ENCODE measurements around the gene CAPNS1.

CAPNS1 gene

DNA sequence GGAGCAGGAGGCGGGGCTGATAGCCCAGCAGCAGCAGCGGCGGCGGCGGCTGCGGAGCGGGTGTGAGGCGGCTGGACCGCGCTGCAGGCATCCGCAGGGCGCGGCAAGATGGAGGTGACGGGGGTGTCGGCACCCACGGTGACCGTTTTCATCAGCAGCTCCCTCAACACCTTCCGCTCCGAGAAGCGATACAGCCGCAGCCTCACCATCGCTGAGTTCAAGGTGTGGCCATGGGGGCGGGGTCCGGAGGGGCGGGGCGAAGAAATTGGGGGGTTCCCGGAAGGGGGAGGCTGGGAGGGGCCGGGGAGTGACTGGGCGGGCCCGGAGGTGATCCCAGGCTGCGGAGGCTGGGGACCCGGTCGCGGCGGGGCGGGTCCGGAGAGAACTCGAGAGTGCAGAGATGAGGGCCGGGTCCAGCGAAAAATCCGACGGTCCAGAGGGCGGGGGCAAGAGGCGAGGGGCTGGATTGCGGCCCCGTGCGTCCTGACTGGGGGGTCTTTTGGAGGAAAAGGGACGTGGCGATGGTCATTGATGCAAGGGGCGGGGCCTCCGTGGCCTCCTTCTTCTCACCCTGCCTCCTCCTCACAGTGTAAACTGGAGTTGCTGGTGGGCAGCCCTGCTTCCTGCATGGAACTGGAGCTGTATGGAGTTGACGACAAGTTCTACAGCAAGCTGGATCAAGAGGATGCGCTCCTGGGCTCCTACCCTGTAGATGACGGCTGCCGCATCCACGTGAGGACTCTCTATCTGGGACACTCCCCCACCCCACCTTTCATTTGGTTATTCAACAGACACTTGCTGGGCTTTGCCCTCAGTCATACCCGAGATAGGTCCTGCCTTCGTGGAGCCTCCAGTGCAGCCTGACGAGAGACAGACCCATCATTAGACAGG is 24.2 kb upstream of the CAPNS1 start, which contains the start of gene TBCB:
TSS of gene TBCB (plus strand) at position 16 of the 891 bp plus-strand sequence. CDS start at position 109, 93 bp downstream.
- peak within 1 kb of the TSS; percentile 93 for H3K4me2 ChIP-seq (ENCODE audit: low read length)
- H3K14ac ChIP-seq (ENCODE audit: low read length): peak within 1 kb of the TSS; percentile 70
- peak within 1 kb of the TSS; percentile 40 for H2BK120ac ChIP-seq (ENCODE audit: insufficient read depth, low read length, poor library complexity)
- peaks cover 13% of the 10 kb centered on the region for H3K79me1 ChIP-seq (ENCODE audit: low read length)
- peaks cover 12% of the 10 kb centered on the region for H3K79me2 ChIP-seq (ENCODE audit: control insufficient read depth, insufficient read depth, low read length, poor library complexity)
- H3K18ac ChIP-seq (ENCODE audit: low read length): peak within 1 kb of the TSS; percentile 67
- H2BK5ac ChIP-seq (ENCODE audit: low read depth, low read length, poor library complexity): no peak within 1 kb of the TSS
- H3K23ac ChIP-seq (ENCODE audit: low read length): no peak within 1 kb of the TSS
- no peaks in the 10 kb centered on the region for H3K27me3 ChIP-seq (ENCODE audit: insufficient read depth, low read length)
- no CpG with 5 or more reads among the region's 59 CpGs for WGBS (ENCODE audit: extremely low coverage, insufficient coverage, insufficient read length)
- H3K27ac ChIP-seq (ENCODE audit: low read depth, low read length): peak within 1 kb of the TSS; percentile 79
- no peak for DNase-seq
- H3K9ac ChIP-seq (ENCODE audit: low read length): peak within 1 kb of the TSS; percentile 76
- H2BK12ac ChIP-seq (ENCODE audit: low read length): no peak within 1 kb of the TSS
- peak within 1 kb of the TSS; percentile 91 for H4K8ac ChIP-seq (ENCODE audit: low read depth, low read length)
- peak within 1 kb of the TSS; percentile 71 for H2AK5ac ChIP-seq (ENCODE audit: low read length)
- no peaks in the 10 kb centered on the region for H3K9me3 ChIP-seq (ENCODE audit: insufficient read depth, low read depth, low read length)
- peak within 1 kb of the TSS; percentile 60 for H3K4ac ChIP-seq (ENCODE audit: low read depth, low read length)
- H2AFZ ChIP-seq (ENCODE audit: insufficient read depth, low read length, poor library complexity): peak within 1 kb of the TSS; percentile 90
- H3K36me3 ChIP-seq (ENCODE audit: control insufficient read depth in 1 of 2, insufficient read depth in 2 of 2, low read length in 2 of 2): peaks cover 33 to 44% of the 10 kb centered on the region in 2 experiments
- peaks cover 14 to 16% of the 10 kb centered on the region in 2 experiments for H3K4me1 ChIP-seq (ENCODE audit: control insufficient read depth in 1 of 2, insufficient read depth in 2 of 2, low read length in 2 of 2)
- peak within 1 kb of the TSS; percentile 70 for H4K12ac ChIP-seq (ENCODE audit: low read depth, low read length)
- peak within 1 kb of the TSS; percentile 93 for H3K4me3 ChIP-seq (ENCODE audit: low read depth, low read length)
- H4K91ac ChIP-seq (ENCODE audit: low read depth, low read length): peak within 1 kb of the TSS; percentile 70

DNA sequence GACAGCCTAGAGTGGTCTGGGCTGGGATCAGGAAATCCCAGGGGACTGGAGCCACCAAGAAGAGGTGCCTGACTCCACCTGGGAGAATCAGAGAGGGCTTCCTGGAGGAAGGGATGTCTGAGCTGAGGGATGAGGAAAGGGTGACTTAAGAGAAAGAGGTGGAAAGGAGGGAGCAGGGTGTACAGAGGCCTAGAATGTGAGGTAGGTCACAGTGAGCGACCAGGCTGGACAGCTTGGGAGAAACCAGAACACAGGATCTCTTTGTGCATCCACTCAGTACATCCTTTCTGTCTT is 23.6 kb upstream of the CAPNS1 start:
- H3K4me1 ChIP-seq (ENCODE audit: control insufficient read depth in 1 of 2, insufficient read depth in 2 of 2, low read length in 2 of 2): peaks cover 14 to 16% of the 10 kb centered on the region in 2 experiments
- H3K23ac ChIP-seq (ENCODE audit: low read length): no peak overlapping the region
- H3K9me3 ChIP-seq (ENCODE audit: insufficient read depth, low read depth, low read length): no peaks in the 10 kb centered on the region
- H3K4ac ChIP-seq (ENCODE audit: low read depth, low read length): peak overlapping the region; percentile 60
- no peak overlapping the region for H2BK120ac ChIP-seq (ENCODE audit: insufficient read depth, low read length, poor library complexity)
- peak overlapping the region; percentile 4 for H3K9ac ChIP-seq (ENCODE audit: low read length)
- peak overlapping the region; percentile 90 for H4K8ac ChIP-seq (ENCODE audit: low read depth, low read length)
- H4K91ac ChIP-seq (ENCODE audit: low read depth, low read length): peak overlapping the region; percentile 70
- peak overlapping the region; percentile 70 for H4K12ac ChIP-seq (ENCODE audit: low read depth, low read length)
- peaks cover 12% of the 10 kb centered on the region for H3K79me2 ChIP-seq (ENCODE audit: control insufficient read depth, insufficient read depth, low read length, poor library complexity)
- H3K4me2 ChIP-seq (ENCODE audit: low read length): peak overlapping the region; percentile 63
- H3K27ac ChIP-seq (ENCODE audit: low read depth, low read length): no peak overlapping the region
- H3K4me3 ChIP-seq (ENCODE audit: low read depth, low read length): no peak overlapping the region
- H3K14ac ChIP-seq (ENCODE audit: low read length): no peak overlapping the region
- no CpG with 5 or more reads among the region's 1 CpG for WGBS (ENCODE audit: extremely low coverage, insufficient coverage, insufficient read length)
- H3K27me3 ChIP-seq (ENCODE audit: insufficient read depth, low read length): no peaks in the 10 kb centered on the region
- H3K79me1 ChIP-seq (ENCODE audit: low read length): peaks cover 13% of the 10 kb centered on the region
- peak overlapping the region; percentile 71 for H2AK5ac ChIP-seq (ENCODE audit: low read length)
- H2BK12ac ChIP-seq (ENCODE audit: low read length): no peak overlapping the region
- no peak for DNase-seq
- peaks cover 37 to 42% of the 10 kb centered on the region in 2 experiments for H3K36me3 ChIP-seq (ENCODE audit: control insufficient read depth in 1 of 2, insufficient read depth in 2 of 2, low read length in 2 of 2)
- H2AFZ ChIP-seq (ENCODE audit: insufficient read depth, low read length, poor library complexity): peak overlapping the region; percentile 90
- no peak overlapping the region for H2BK5ac ChIP-seq (ENCODE audit: low read depth, low read length, poor library complexity)
- H3K18ac ChIP-seq (ENCODE audit: low read length): peak overlapping the region; percentile 67

- Histone ChIP-seq H3K36me3 (ENCODE audit: control insufficient read depth in 1 of 2, insufficient read depth in 2 of 2, low read length in 2 of 2) (peaks cover 45 to 57% of the 10 kb centered on the region in 2 experiments), H3K4ac (ENCODE audit: low read depth, low read length) (no peak overlapping the region), H4K8ac (ENCODE audit: low read depth, low read length) (no peak overlapping the region), H3K14ac (ENCODE audit: low read length) (no peak overlapping the region), H4K91ac (ENCODE audit: low read depth, low read length) (no peak overlapping the region), H2BK120ac (ENCODE audit: insufficient read depth, low read length, poor library complexity) (no peak overlapping the region), H4K12ac (ENCODE audit: low read depth, low read length) (no peak overlapping the region), H3K9me3 (ENCODE audit: insufficient read depth, low read depth, low read length) (no peaks in the 10 kb centered on the region), H2AK5ac (ENCODE audit: low read length) (no peak overlapping the region), H3K79me1 (ENCODE audit: low read length) (peaks cover 5% of the 10 kb centered on the region), H2BK5ac (ENCODE audit: low read depth, low read length, poor library complexity) (no peak overlapping the region), H3K27me3 (ENCODE audit: insufficient read depth, low read length) (no peaks in the 10 kb centered on the region), H2BK12ac (ENCODE audit: low read length) (no peak overlapping the region), H3K27ac (ENCODE audit: low read depth, low read length) (no peak overlapping the region), H3K9ac (ENCODE audit: low read length) (no peak overlapping the region), H3K4me3 (ENCODE audit: low read depth, low read length) (no peak overlapping the region), H3K4me1 (ENCODE audit: control insufficient read depth in 1 of 2, insufficient read depth in 2 of 2, low read length in 2 of 2) (peaks cover 5 to 6% of the 10 kb centered on the region in 2 experiments), H3K4me2 (ENCODE audit: low read length) (no peak overlapping the region), H3K23ac (ENCODE audit: low read length) (no peak overlapping the region), H3K79me2 (ENCODE audit: control insufficient read depth, insufficient read depth, low read length, poor library complexity) (peaks cover 3% of the 10 kb centered on the region), H3K18ac (ENCODE audit: low read length) (no peak overlapping the region), H2AFZ (ENCODE audit: insufficient read depth, low read length, poor library complexity) (no peak overlapping the region)
- no CpG with 5 or more reads among the region's 26 CpGs for WGBS (ENCODE audit: extremely low coverage, insufficient coverage, insufficient read length)
- no peak for DNase-seq
Measured at GRCh38 chr19:36120092-36120983, 19.5 kb upstream of the CAPNS1 start.

GRCh38 chr19:36120984-36121358 is 18.9 kb upstream of the CAPNS1 start:
- Histone ChIP-seq H3K9me3 (ENCODE audit: insufficient read depth, low read depth, low read length) (no peaks in the 10 kb centered on the region), H3K9ac (ENCODE audit: low read length) (no peak overlapping the region), H3K79me2 (ENCODE audit: control insufficient read depth, insufficient read depth, low read length, poor library complexity) (peaks cover under 1% of the 10 kb centered on the region), H3K23ac (ENCODE audit: low read length) (no peak overlapping the region), H4K91ac (ENCODE audit: low read depth, low read length) (no peak overlapping the region), H4K12ac (ENCODE audit: low read depth, low read length) (no peak overlapping the region), H3K36me3 (ENCODE audit: control insufficient read depth in 1 of 2, insufficient read depth in 2 of 2, low read length in 2 of 2) (peaks cover 48 to 63% of the 10 kb centered on the region in 2 experiments), H3K27me3 (ENCODE audit: insufficient read depth, low read length) (no peaks in the 10 kb centered on the region), H2AK5ac (ENCODE audit: low read length) (no peak overlapping the region), H2AFZ (ENCODE audit: insufficient read depth, low read length, poor library complexity) (no peak overlapping the region), H3K27ac (ENCODE audit: low read depth, low read length) (no peak overlapping the region), H2BK5ac (ENCODE audit: low read depth, low read length, poor library complexity) (no peak overlapping the region), H2BK12ac (ENCODE audit: low read length) (no peak overlapping the region), H3K4me2 (ENCODE audit: low read length) (no peak overlapping the region), H4K8ac (ENCODE audit: low read depth, low read length) (no peak overlapping the region), H3K4ac (ENCODE audit: low read depth, low read length) (no peak overlapping the region), H3K79me1 (ENCODE audit: low read length) (no peaks in the 10 kb centered on the region), H3K14ac (ENCODE audit: low read length) (no peak overlapping the region), H2BK120ac (ENCODE audit: insufficient read depth, low read length, poor library complexity) (no peak overlapping the region), H3K18ac (ENCODE audit: low read length) (no peak overlapping the region), H3K4me1 (ENCODE audit: control insufficient read depth in 1 of 2, insufficient read depth in 2 of 2, low read length in 2 of 2) (peaks cover 4 to 5% of the 10 kb centered on the region in 2 experiments), H3K4me3 (ENCODE audit: low read depth, low read length) (no peak overlapping the region)
- no CpG with 5 or more reads among the region's 18 CpGs for WGBS (ENCODE audit: extremely low coverage, insufficient coverage, insufficient read length)
- no peak for DNase-seq

Measured in trophoblast cell (in vitro differentiated cells and primary cell).